ENCODE data around the gene ADGRF1. TPM values are rescaled to one million over a fixed set of nuclear protein-coding genes. Genes with fewer than 3 reads are reported as not detected.

ADGRF1 gene
- total and polyA plus RNA-seq, 12 donors, result not detected

DNA sequence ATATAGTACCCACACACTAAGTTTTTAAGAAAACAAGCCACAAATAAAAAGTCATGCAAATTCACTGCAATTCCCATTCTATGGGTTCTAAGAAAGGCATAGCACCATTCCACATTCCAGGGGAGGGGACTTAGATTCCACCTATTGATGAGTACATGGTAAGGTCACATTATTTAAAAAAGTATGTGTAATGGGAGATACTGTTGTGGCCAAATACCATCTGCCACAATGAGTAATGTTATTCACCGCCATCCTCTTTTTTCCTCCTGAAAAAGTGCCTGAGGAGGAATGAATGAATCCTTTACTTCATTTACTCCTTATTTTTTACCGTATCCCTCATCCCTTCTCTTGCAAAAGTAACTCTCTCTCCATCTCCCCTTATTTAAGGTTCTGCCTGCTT is 27.0 kb upstream of the ADGRF1 start:
- Histone ChIP-seq H3K27me3 (peaks cover 0 to 5% (median 0%) of the 10 kb centered on the region in 7 donors), H3K27ac (no peak overlapping the region), H3K4me3 (no peak overlapping the region), H3K4me1 (no peaks in the 10 kb centered on the region), H3K36me3 (no peaks in the 10 kb centered on the region), H3K9me3 (no peaks in the 10 kb centered on the region)
- intact Hi-C loops (cut with DNase I), result no loop called here
- WGBS, 2 donors, result 99 to 100% methylated on average over 2 of the region's 2 CpGs
- TF ChIP-seq CTCF (IDR thresholded peaks at IDR 0.05), result no peak
- ATAC-seq (no peak), DNase-seq (no peak)

DNA sequence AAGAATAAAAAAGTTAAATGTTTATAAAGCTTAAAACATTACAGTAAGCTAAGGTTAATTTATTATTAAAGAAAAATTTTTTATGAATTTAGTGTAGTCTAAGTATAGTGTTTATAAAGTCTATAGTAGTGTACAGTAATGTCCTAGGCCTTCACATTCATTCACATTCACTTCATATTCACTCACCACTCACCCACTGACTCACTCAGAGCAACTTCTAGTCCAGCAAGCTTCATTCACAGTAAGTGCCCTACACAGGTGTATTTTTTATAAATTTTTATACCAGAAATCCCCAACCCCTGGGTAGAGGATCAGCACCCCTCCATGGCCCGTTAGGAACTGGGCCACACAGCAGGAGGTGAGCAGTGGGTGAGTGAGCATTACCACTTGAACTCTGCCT is 24.3 kb upstream of the ADGRF1 start:
- Histone ChIP-seq H3K36me3 (no peaks in the 10 kb centered on the region), H3K9me3 (peaks cover 0 to 11% (median 0%) of the 10 kb centered on the region in 11 donors), H3K4me1 (peaks cover 0 to 9% (median 6%) of the 10 kb centered on the region in 9 donors), H3K4me3 (no peak overlapping the region), H3K27me3 (no peaks in the 10 kb centered on the region), H3K27ac (no peak overlapping the region)
- 91 to 93% methylated on average over 1 of the region's 1 CpG for WGBS, 2 donors
- no peak for DNase-seq
- ATAC-seq, result no peak
- TF ChIP-seq CTCF (IDR thresholded peaks at IDR 0.05), result no peak
- intact Hi-C loops (cut with DNase I), result no loop called here

- H3K27me3 ChIP-seq, result no peaks in the 10 kb centered on the region
- no peak overlapping the region for H3K27ac ChIP-seq
- no peak for TF ChIP-seq CTCF (IDR thresholded peaks at IDR 0.05)
- no peaks in the 10 kb centered on the region for H3K36me3 ChIP-seq
- no peak for ATAC-seq
- peaks cover 0 to 12% (median 9%) of the 10 kb centered on the region in 9 donors for H3K4me1 ChIP-seq
- intact Hi-C loops (cut with DNase I), result no loop called here
- peaks cover 0 to 11% (median 0%) of the 10 kb centered on the region in 11 donors for H3K9me3 ChIP-seq
- H3K4me3 ChIP-seq, result no peak overlapping the region
- DNase-seq, result no peak
- WGBS, 2 donors, result 89 to 90% methylated on average over 2 of the region's 2 CpGs
These were observed 22.1 kb upstream of the ADGRF1 start for GRCh38 chr6:47064274-47064673.

DNA sequence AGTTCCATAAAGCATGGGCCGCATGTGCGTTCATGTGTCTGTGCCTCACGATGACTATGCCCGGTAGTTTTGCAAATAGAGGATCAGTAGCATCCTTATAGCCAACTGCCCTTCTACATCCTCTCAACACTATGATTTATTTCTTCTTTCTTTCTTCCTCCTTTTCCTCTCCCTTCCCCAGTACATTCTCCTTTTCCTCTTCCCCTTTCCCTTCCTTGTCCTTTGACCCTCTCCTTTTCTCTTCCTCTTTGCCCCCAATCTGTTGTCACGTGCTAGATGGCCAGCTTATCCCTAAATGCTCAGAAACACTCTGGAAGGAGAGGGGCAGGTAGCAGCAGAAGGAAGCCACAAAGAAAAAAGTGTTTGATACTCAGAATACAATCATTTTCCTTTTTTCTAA is 20.2 kb upstream of the ADGRF1 start:
- WGBS, 2 donors, result 77 to 78% methylated on average over 5 of the region's 5 CpGs
- ATAC-seq, result no peak
- Histone ChIP-seq H3K4me1 (peaks cover 0 to 12% (median 9%) of the 10 kb centered on the region in 9 donors), H3K9me3 (peaks cover 0 to 11% (median 0%) of the 10 kb centered on the region in 11 donors), H3K27me3 (no peaks in the 10 kb centered on the region), H3K36me3 (no peaks in the 10 kb centered on the region), H3K4me3 (no peak overlapping the region), H3K27ac (peak overlapping the region in 3 of 10 donors; percentile 16 to 67 (median 52))
- no peak for DNase-seq
- no peak for TF ChIP-seq CTCF (IDR thresholded peaks at IDR 0.05)
- intact Hi-C loops (cut with DNase I), result no loop called here

Measured in heart right ventricle (tissue), 16 donors.